ENCODE data around the gene B9D2.
A peak's percentile ranks its signal among the peaks of the same experiment; 100 is the strongest.
"Not testable (repeated sequence)": the region's sequence is repeated elsewhere in the genome, so short reads cannot be mapped to it uniquely, and the experiment has no call there.

Gene B9D2

DNA sequence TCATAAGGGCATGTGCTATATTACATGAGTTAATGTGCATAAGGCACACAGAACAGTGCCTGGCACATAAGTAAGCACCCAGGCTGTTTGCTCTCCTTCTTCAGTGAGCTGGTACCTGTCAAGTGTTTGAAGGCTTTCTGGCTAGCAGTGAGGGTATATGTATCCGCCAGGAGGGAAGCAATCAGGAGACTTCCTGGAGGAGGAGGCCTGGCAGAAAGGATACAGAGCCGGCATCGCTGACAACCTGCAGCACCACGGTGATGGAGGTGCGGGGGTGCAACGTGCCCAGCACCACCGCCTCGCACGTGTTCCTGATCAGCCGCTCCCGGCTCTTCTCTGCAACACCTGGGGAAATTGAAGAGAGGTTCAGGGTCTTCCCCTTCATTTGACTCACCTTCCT lies 27.7 kb upstream of the B9D2 start:
- DNase-seq (ENCODE audit: low read depth in 2 of 2): no peak

DNA sequence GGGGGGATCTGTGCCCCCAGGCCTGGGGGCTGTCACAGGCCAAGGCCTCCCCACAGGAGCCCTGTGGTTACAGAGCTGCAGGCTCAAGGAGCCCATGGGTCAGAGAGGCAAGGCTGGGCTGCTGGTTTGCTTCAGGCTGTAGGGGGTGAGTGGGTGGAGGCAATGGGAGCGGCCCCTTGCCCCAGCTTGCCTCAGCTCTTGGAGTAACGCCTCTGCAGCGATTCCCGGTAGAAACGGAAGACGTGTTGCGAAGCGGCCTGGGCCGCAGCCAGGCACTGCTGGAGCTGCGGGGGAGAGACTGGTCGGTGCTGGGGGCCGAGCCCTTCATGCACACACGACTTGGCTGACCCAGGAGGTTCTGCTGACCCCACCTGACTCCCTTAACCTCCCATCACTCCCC lies 22.5 kb upstream of the B9D2 start:
- no peak for DNase-seq (ENCODE audit: low read depth in 2 of 2)

DNA sequence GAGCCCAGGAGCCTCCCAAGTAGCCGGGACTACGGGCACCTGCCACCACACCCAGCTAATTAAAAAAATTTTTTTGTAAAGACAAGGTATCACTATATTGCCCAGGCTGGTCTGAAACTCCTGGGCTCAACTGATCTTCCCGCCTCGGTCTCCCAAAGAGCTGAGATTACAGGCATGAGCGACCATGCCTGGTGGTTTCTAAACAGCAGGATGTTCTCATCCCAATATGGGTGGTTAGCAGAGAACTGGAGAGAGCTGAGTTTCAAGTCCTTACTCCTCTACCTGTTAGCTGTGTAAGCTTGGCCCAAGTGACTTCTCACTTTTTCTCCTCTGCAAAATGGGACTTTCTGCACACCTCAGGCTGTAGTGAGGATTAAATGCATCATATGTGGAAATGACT lies 20.4 kb upstream of the B9D2 start:
- no peak for DNase-seq (ENCODE audit: low read depth in 2 of 2)

DNA sequence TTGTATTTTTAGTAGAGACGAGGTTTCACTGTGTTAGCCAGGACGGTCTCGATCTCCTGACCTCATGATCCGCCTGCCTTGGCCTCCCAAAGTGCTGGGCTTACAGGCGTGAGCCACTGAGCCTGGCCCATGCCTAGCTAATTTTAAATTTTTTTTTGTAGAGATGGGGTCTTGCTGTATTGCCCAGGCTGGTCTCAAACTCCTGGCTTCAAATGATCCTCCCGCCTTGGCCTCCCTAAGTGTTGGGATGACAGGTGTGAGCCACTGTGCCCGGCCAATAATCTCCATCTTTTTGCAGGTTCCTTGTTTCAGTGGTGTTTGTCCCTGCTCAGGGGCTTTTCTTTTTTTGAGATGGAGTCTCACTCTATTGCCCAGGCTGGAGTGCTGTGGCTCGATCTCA lies 17.6 kb upstream of the B9D2 start:
- not testable (repeated sequence) for DNase-seq (ENCODE audit: low read depth in 2 of 2)

DNA sequence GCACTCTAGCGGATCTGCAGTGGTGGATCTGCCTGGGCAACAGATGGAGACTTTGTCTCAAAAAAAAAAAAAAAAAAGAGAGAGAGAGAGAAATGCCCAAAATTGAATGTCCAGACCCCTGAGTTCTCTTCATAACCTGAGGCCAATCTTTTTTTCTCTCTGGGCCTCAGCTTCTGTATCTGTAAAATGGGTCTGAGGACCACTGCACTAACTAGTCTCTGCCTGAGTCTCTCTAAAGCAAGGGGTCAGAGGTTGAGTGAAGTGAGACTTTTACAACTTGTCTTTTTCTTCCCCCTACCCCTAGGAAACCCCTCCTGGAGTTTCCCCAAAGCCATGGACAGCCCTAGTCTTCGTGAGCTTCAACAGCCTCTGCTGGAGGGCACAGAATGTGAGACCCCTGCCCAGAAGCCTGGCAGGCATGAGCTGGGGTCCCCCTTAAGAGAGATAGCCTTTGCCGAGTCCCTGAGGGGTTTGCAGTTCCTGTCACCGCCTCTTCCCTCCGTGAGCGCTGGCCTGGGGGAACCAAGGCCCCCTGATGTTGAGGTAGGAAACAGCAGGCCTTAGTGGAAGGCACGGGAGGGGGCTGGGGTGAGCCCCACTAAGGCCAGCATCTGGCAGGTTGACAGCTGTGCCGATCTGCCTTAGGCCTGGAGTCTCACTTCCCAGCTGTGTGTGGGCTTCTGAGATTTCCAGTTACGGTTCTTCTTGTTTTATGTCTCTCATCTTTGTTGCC lies 14.2 kb upstream of the B9D2 start:
- DNase-seq (ENCODE audit: low read depth in 2 of 2): no peak

DNA sequence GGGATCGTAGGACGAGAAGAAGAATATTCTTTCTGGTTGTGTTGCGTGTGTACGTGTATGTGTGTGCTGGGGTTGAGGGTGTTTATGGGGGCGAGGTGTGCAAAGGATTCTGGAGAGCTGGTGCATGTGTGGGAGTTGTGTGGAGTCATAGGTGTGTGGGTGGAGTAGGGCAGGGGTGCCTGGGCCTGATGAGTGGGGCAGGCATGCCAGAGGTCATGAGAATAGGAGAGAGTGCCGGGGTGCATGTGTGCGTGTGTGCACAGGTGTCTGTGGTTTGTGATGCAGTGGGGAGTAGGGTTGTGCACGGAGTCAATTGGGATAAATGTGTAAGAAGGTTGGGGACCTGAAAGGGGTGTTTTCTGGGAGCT lies 13.0 kb upstream of the B9D2 start:
- DNase-seq (ENCODE audit: low read depth in 2 of 2): peak; percentile 39 to 52

DNA sequence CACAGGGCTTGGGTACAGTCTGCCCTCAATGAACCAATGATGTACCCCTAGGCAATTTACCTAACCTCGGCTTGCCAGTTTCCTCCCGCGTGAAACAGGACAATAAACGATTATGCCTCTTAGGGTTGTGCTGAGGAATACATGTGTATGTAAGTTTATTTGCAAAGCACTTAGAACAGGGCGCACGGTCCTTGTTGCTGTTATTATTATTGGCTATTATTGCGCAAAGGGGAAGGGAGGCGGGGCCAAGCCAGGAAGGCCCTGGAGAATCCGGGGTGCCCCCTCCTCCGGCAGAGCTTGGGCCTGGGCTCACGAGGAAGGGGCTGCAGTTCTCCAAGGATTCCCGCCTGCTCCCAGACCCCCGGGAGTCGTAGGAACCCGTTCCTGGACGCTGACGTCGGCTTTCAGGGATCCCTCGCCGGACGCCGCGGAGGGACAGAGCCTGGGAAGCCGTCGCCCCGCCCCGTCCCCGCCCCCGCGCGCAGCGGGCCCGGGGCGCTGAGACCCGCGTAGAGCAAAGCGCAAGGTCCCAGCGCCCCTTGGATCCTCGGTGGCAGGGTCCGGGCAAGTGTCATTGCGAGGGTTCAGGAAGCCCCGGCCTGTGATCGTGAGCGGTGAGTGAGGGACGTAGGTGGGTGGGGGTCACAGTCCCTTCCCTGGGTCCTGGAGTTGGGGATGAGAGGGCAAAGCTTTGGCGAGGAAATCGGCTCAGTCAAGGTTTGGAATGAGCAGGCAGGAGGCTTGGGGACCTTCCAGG lies 12.5 kb upstream of the B9D2 start, which contains the start of gene TMEM91:
TSS of gene TMEM91 (plus strand) at position 293 of the 757 bp plus-strand sequence. CDS start 1,777 bp downstream, outside the sequence.
- DNase-seq (ENCODE audit: low read depth in 2 of 2): no peak

DNA sequence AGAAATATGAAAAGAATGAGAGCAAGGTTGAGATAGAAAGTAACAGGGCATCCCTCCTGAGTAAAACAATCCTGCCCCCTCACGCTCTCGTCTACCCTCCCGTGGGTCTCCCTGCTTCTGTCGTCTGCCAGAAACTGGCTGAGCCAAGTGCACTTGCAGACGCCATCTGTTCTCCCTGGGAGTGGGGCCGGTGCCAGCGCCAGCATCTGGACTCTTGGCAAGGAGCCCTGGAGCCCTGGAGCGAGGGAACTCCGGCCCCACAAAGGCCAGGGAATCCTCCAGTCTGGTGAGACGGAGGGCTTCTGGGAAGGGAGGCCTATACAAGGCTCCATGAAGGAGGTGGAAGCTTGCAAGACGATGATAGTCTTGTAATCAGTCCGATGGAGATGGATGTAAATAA lies 10.0 kb upstream of the B9D2 start:
- no peak for DNase-seq (ENCODE audit: low read depth in 2 of 2)

DNA sequence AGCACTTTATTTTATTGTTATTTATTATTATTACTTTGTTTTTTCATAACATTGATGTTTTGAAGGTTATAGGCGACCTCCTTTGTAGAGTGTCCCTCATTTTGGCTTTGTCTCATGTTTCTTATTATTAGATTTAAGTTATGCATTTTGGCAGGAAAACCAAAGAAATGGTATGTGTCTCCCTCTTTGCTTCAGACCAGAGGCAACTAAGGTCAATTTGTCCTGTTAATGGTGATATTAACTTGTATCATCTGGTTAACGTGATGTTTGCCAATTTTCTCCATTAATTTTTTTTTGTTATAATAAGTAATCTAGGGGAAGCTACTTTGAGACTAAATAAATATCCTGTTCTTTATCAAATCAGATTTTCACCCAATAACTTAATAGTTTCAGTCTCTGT lies 8.6 kb upstream of the B9D2 start:
- no peak for DNase-seq (ENCODE audit: low read depth in 2 of 2)

DNA sequence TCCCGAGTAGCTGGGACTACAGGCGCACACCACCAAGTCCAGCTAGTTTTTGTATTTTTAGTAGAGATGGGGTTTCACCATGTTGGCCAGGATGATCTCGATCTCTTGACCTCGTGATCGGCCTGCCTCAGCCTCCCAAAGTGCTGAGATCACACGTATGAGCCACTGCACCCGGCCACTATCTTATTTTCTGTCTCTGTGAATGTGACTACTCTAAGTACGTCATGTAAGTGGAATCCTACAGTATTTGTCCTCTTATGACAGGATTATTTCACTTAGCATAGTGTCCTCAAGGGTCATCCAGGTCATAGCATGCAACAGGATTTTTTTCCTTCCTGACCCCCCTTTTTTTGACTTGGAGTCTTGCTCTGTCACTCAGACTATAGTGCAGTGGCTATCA lies 7.6 kb upstream of the B9D2 start:
- DNase-seq (ENCODE audit: low read depth in 2 of 2): no peak

DNA sequence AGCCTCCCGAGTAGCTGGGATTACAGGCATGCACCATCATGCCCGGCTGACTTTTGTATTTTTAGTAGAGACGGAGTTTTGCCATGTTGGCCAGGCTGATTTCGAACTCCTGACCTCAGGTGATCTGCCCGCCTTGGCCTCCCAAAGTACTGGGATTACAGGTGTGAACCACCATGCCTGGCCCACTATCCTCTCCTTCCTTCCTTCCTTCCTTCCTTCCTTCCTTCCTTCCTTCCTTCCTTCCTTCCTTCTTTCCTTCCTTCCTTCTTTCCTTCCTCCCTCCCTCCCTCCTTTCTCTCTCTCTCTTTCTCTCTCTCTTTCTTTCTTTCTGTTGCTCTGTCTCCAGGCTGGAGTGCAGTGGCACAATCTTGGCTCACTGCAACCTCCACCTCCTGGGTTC lies 7.2 kb upstream of the B9D2 start:
- not testable (repeated sequence) for DNase-seq (ENCODE audit: low read depth in 2 of 2)

DNA sequence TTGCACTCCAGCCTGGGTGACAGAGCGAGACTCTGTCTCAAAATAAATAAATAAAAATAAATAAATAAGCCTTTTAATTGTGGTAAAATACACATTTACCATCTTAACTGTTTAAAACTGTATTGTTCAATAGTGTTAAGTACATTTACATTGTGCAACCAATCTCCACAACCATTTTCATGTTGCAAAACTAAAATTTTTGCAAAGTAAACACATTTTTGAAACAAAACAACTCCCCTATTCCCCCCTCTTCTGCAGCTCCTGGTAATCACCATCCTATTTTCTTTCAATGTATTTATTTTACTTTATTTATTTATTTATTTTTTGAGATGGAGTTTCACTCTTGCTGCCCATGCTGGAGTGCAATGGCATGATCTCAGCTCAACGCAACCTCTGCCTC lies 5.8 kb upstream of the B9D2 start:
- DNase-seq (ENCODE audit: low read depth in 2 of 2): no peak

DNA sequence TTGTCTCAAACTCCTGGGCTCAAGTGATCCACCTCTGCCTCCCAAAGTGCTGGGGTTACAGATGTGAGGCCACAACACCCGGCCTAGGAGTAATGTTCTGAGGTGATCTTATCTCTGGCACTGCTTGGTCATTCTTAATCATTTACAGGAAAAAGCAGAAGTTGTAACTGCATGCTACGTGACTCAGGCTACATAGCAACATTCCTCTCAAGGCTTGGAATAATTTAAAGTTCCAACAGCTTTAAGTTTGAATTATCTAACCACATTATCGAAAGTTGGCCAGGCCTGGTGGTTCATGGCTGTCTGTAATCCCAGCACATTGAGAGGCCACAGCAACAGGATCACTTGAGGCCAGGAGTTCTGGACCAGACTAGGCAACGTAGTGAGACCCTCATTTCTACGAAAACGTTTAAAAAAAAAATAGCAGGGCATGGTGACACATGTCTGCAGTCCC lies 3.9 kb upstream of the B9D2 start:
- DNase-seq (ENCODE audit: low read depth in 2 of 2): no peak

DNA sequence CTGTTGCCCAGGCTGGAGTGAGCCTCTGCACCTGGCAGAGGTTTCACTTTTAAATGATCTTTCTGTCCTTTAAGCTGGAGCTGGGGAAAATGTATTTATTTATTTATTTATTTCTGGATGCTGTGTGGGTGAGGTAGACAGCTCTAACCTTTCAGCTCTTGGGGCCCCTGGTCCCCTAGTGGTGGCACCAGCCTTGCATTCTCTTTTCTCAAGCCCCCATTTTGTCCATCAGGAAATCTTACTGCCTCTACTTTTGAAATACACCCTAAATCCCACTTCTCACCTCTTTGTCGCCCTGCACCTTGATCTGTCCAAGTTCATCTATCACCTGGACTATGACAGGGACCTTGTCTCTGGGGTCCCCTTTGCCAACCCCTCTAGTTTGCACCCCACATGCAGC lies 2.1 kb upstream of the B9D2 start:
- no peak for DNase-seq (ENCODE audit: low read depth in 2 of 2)

DNA sequence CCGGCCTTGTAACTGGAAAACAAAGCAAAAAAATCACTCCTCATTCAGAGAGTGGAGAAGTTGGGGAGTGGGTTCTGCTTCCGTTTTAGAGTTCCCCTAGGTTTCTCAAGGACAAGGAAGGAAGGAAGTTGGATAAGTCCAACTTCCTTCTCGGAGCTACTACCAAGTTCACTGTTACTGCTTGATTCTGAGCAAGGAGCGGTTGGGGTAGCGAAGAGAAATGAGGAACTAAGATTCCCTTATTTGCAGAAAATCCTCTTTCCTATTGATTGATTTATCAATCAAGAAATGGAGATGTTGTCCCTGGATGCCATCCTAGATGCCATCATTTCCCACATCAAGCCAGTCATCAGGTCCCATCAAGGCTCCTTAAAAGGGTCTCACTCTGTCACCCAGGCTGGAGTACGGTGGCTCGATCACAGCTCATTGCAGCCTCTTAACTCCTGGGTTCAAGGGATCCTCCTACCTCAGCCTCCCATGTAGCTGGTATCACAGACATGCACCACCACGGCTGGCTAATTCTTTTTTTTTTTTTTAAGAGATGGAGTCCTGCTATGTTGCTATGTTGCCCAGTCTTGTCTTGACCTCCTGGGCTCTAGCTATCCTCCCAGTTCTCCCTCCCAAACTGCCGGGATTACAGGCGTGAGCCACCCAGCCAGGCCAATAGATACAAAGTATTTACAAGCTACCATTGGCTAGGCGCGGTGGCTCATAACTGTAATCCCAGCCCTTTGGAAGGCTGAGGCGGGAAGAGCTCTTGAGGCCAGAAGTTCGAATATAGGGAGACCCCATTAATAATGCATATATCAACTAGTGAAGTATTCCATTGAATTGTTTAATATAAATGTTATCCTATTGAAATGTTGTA lies 809 bp upstream of the B9D2 start:
- no peak for DNase-seq (ENCODE audit: low read depth in 2 of 2)

DNA sequence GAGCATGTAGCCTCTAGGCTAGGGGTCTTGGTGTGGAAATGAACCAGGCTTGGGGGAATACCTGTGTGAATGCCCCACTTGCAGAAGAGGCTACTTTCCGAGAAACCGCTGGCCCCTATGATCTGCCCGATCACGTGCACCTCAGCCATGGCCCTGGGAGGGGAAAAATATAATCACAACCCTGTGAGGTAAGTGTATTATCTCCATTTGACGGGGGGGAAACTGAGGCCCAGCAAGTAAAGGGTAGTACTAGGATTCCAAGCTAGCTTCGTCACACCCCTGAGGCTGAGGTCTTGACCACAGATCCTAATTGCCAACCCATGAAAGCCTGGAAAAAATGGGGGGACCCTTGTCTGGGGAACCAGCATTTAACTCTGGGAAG lies 587 bp downstream of the B9D2 start:
- no peak for DNase-seq (ENCODE audit: low read depth in 2 of 2)

DNA sequence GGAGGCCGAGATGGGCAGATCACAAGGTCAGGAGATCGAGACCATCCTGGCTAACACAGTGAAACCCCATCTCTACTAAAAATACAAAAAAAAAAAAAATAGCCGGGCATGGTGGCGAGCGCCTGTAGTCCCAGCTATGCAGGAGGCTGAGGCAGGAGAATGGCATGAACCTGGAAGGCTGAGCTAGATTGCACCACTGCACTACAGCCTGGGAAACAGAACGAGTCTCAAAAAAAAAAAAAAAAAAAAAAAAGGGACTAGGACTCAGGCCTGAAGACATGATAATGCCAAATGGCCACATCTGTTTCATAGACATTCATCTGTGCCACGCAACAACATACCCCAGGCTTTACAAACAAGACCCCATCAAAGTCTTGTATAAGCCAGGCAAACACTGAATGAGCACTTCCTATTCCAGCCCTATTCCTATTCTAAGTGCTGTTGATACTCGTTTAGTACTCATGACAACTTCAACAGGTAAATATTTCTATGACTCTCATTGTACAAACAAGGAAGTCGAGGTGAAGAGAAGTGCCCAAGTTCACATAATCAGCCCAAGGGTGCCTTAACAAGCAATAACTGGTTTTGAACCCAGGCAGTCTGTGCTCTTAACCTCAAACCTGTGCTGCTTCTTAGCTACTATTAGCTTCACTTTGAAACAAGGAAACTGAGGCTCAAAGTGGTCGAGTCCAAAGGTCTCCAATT lies 1.7 kb downstream of the B9D2 start:
- DNase-seq (ENCODE audit: low read depth in 2 of 2): no peak

DNA sequence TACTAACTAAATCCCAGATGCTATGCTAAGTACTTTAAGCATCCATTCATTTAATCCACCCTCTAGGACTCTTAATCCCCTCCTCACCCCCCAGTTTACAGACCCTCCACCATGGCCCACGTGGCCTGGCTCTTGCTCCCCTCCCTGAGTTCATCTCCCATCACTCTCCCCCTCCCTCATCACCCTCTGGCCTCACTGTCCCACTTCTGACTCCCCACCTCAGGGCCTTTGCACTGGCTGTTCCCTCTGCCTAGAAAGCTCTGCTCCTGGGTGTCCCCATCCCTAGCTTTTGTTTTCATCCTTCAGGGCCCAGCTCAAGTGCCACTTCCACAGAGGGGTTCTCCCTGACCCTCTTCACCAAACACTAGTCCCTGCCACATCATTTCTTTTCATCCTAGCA lies 4.2 kb downstream of the B9D2 start:
- DNase-seq (ENCODE audit: low read depth in 2 of 2): no peak

DNA sequence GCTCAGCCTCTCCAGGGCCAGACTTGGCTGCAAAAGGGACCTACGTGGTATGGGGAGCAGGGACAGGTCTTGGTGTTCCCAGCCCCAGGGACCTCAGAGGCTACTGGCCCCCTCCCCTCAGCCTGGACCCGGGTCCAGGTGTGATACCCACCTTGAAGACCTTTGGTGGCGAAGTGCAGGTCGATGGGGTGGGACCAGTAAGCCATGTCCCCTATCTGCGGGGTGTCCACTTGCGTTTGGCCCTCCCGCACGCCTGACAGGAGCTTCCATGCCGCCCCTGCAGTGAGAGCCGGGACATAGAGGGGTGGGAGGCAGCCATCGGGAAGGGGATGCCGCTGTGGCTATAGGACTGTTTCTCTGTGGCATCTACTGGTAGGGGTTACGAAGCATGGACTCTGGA lies 6.2 kb downstream of the B9D2 start:
- no peak for DNase-seq (ENCODE audit: low read depth in 2 of 2)

DNA sequence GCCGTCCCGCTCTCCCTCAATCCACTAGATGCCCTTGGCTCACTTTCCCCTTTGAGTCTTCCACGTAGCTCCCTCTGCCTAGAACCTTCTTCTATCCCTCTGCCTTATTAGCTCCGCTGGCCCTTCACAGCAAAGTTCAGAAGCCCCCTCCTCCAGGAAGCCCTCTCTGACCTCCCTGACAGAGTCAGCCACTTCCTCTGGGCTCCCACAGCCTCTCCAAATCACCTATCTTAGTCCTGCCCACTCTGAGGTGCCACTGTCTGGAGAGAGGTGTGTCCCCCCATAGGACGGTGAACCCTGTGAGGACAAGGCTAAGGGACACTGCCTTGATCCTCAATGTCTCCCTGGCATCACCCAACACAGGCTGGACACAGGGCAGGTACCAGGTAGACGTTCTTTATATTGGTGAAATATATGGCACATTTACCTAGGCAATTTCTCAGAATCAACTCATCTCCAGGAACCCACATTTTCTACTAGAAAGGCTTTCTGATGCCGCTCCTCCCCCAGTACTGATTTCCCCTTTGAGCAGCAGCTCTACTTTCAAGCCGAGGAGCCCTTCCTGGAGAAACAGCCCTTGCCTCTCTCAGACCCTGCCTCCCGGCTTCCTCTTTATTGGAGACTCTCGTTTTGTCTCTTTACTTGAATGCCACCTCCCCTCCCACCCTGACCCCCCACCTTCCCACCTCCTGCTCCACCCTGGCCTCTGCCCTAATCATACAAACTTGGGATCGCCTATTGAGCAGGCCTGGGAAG lies 6.8 kb downstream of the B9D2 start:
- no peak for DNase-seq (ENCODE audit: low read depth in 2 of 2)

DNA sequence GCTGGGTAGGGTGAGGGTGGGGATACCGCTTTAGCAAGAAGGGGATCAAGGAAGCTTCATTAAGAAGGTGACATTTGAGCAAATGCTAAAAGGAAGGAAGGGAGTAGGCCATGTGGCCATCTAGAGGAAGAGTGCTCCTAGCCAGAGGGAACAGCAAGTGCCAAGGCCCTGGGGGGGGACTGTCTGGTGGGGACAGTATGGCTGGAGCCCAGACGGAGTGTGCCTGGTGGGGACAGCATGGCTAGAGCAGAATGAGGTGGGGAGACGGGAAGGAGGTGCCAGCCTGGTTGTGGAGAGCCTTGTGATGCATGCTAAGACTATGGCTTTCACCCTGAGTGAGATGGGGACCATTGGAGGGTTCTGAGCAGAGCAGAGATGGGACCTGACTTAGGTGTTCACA lies 8.1 kb downstream of the B9D2 start:
- no peak for DNase-seq (ENCODE audit: low read depth in 2 of 2)

Data from stimulated activated CD8-positive, alpha-beta memory T cell treated with anti-CD3 and anti-CD28 coated beads, Interleukin-7, amount 100 ng/mL, for 4 hours (primary cell).